ENCODE measurements around the gene CD300LF.

The CD300LF gene

DNA sequence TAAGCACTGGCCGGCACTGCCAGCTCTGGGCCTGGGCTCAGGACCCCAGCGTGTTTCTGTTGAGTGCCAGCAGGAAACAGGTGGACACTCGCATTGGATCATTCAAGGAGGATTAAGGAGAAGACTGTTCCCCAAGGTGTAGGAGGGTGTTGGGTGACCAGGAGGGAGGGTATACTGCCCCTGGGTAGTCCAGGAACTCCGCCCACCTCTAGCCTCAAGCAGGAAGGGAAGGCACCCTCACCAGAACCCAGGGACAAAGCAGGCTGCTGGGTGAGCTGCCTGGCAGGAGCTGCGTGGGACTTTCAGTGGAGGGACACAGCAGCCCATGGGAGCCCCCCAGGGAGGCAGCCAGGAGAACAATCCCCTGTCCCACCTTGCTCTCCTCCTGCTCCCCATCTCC lies 16.6 kb upstream of the CD300LF start:
- no peak for DNase-seq

DNA sequence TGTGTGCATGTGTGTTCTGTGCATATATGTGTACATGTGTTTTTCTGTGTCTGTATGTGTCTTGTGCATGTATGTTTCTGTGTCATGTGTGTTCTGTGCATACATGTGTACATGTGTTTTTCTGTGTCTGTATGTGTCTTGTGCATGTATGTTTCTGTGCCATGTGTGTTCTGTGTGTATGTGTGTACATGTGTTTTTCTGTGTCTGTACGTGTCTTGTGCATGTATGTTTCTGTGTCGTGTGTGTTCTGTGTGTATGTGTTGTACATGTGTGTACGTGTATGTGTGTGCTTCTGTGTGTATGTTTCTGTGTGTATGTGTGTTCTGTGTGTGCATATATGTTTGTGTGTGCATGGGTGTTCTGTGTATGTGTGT lies 16.0 kb upstream of the CD300LF start:
- DNase-seq: no peak

DNA sequence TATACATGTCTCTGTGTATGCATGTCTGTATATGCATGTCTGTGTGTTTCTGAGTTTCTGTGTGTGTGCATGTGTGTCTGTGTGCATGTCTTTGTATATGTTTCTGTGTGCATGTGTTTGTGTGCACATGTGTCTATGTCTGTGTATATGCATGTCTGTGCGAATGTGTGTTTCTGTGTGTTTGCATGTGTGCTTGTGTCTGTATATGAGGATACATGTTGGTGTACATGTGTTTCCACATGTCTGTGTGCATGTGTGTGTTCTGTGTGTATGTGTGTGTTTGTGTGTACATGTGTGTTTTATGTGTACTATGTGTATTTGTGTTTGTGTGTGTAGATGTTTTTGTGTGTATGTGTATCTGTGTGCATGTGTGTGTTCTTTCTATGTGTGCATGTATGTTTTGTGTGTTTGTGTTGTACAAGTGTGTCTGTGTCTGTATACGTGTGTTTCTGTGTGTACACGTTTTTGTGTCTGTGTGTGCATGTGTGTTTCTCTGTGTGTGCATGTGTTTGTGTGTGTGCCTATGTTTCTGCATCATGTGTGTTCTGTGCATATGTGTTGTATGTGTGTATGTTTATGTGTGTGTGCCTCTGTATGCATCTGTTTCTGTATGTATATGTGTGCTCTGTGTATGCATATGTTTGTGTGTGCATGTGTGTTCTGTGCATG lies 15.4 kb upstream of the CD300LF start:
- no peak for DNase-seq

DNA sequence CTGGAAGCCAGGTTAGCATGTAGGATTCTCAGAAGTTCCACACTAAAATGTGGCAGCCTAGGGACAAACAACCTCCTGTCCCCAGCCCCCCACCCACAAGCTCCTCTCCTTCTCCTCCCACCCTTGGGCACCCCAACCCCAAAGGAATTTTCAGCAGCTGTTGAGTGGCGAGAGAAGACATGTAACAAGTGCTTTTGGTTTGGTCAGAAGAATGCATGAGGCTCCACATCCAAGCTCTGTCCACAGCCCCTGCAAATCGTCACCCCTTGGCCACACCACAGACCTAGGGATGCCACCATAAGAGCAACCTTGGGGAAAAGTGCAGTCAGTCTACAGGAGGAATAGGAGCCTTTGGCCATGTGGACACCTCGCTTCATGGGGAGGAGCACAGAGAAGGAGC lies 12.4 kb upstream of the CD300LF start:
- DNase-seq: no peak

DNA sequence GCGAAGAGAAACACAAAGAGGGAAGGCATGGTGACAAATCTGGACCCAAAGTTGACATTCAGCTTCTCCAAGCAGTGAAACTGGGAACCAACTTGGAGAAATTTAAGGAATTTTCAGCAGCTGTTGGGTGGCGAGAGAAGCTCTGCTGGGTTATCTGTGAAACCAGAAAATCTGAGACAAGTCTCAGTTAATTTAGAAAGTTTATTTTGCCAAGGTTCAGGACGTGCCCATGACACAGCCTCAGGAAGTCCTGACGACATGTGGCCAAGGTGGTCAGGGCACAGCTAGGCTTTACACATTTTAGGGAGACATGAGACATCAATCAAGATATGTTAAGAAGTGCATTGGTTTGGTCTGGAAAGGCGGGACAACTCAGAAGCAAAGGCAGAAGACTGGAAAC lies 11.2 kb upstream of the CD300LF start:
- DNase-seq: no peak

DNA sequence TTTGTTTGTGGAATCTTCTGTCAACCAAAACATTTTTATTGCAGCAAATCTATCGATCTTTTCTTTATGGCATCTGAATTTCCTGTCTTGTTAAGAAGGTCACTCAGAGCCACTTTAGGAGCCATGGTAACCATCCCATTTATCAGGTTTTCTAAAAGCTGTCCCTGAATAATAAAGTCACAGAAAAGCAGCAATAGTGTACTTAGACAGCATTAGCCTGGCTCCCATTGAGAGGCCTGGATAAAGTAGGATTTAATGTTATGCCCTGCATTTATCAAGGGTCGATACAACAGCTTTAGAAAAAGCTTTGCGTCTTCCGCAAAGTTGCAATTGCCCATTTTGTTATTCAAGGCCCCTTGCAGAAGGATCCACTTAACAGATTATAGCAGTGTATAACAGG lies 10.1 kb upstream of the CD300LF start:
- DNase-seq: no peak

DNA sequence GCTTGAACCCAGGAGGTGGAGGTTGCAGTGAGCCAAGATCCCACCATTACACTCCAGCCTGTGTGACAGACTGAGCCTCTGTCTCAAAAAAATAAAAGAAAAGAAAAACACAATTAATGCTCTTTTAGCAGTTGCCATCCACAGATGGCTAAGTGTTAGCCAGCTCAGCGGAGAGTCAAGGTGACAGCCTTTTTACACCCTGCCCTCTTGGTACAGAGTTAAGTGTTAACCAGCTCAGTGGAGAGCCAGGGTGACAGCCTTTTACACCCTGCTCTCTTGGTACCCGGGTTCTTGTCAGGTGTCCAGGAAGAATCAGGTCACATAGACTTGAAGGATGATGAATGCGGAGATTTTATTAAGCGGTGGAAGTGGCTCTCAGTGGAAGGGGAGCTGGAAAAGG lies 7.8 kb upstream of the CD300LF start:
- DNase-seq: no peak

DNA sequence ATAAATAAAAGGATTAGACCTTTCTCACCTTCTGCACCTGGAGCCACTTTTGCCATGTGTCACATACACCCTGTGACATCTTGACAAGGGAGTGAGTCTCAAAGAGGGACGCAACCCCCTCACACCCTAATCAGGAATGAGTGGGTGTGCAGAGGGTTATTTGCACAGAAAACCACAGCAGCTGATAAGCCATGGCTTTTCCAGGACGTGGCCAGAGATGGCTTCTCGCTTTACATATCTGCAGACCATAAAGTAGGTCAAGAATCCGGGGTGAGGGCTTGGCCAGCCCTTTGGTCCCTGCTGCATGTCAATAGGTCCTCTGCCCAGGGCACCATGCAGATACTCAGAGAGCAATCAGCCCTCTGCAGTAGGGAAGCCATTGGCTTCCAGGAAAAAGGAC lies 2.4 kb upstream of the CD300LF start:
- DNase-seq: no peak

DNA sequence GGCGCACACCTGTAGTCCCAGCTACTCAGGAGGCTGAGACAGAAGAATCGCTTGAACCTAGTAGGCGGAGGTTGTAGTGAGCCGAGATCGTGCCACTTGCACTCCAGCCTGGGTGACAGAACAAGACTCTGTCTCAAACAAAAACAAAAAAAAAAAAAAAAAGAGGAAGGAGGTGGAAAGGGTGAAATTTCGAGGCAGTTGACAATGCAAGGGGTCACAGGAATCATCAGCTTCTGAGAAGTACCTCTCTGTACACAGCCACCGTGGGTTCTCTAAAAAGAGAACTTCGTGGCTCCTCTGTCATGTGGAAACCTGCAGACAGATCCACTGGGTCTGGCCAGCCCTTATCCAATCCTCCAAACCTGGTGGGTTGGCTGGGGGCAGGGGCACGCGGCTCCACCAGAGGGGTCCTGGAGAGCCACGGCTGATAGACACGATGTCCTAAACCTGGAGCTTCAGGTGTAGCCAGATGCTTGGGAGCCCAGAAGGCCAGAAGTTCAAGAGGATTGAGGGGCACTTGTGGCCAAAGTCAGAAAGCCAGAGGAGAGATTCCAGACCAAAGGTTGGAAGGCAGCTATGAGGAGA lies 540 bp upstream of the CD300LF start:
- no peak for DNase-seq

DNA sequence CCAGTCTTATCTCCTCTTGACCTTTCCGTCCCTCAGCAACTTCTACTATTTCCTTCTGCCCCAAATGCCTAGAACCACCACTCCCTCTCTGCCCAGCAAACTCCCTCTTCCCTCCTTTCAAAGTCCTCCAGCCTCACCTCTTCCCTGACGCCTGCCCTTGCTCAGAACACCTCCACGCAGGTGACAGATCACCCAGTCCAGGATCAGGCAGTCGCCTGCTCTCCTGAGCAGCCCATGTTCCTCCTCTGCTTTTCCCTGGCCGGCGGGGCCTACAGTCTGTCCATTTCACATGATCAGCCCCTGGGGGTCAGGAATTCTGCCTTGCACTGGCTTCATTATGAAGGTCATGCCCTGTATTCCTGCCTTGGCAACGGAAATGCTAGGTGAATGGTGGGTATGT lies 422 bp downstream of the CD300LF start:
- DNase-seq: no peak

DNA sequence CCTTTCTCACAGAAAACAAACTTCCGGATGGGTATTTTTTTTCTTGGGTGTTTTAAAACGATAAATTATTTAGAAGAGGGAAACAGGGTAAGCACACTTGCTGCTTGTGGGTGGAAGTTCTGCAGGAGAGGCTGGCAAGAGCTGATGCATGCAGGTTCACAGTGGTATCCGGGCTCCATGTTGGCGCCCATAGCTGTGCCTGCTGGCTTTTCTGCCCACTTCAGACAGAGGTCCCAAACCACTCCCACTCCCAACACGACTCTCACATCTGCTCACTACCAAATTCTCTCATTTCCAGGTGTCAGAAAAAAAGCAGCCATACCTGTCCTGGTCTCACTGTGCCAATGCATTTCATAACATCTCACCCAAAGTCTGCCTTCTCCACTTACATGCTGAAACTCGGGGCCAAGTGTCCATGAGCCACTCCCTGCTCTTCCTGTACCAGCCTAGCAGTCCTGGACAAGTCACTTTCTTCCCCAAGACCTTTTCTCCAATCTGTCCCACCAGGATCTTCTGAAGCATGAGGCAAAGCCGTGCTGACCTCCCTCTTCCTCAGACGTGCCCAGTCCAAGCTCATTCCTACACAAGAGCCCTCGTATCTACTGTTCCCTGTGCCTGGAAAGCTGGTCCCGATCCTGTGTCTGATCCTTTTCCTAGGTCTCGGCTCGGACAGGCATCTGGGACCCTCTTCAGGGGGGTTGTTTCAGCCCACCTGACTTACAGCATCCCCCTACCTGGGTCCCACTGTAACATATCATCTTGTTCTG lies 1.5 kb downstream of the CD300LF start:
- no peak for DNase-seq

DNA sequence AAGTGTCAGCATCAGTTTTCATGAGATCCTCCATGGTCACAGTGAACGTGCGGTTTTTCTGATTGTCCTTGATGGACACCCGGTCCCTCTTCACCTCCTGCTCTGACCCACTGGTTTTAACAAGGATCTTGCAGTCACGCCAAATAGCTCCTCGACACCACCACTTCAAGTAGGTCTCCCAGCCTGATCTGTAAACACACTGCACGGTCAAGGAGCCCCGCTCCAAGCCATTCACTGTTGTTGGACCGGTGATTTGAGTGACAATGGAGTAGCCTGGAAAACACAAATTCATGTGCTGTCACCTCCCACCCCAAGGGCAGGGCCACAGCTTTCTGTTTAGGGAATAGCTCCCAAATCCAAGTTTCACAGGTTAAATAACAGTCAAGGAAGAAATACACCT lies 8.2 kb downstream of the CD300LF start:
- DNase-seq: no peak

DNA sequence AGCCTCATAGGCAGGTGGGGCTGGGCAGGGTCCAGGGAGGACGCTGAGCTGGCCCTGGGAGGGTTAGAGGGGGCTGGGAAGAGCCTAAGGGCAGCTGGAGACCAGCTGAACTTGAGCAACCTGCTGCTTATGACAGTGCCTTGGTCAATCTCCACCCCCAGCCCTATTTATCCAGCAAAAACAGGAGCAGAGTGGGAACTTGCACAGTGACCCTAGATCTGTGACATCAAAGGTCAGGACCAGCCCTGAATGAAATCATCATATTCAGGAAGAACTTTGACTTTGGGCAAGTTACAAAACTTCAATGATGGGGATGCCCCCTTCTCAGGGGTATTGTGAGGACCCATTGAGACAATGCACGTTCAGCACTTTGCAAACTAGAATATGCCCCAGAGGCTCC lies 9.4 kb downstream of the CD300LF start:
- no peak for DNase-seq

DNA sequence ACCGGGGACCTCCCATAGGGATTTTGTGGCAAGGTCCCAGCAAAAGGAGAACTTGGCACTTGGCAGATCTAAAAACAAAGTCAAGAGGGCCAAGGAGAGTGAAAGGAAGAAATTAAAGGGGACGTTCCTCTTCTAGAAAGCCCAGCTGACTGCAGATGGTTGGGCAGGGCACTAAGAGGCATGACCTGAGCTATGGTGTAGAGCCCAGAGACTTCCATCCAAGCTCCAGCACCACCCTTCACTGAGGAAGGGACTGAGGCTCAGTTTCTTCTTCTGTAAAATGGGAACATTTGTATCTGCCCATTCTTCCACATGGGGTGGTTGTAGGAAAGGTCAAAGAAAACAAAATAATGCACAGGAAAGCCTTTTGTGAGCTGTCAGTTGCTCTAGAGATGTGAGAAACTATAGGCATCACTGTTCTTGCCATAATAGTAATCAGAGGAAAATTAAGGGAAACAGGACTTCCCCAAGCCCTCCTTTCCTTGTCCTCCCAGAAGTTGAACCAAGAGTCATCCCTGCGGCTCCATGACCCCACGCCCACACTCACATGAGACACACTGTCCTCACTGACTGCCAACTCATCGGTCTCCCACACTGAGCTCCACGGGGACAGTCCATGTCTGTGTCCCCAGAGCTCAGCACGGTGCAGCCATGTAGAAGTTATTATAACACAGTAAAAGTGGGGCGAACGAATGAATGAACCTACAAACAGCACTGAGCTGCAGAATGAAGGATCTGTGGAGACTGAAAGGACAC lies 10.4 kb downstream of the CD300LF start:
- no peak for DNase-seq

DNA sequence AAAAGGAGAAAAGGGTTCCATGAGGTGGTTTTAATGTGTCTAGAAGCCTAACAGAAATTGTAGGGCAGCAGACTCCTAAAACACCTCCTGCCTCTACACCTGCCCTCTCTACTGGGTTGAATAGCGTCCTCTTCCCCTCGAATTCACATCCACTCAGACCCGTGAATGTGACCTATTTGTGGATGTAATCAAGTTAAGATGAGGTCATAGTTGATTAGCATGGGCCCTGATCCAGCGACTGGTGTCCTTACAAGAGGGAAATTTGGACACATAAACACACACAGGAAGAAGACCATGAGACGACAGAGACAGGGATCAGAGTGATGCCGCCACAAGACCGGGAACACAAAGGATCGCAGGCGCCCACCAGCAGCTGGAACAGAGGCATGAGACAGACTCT lies 13.5 kb downstream of the CD300LF start:
- DNase-seq: no peak

DNA sequence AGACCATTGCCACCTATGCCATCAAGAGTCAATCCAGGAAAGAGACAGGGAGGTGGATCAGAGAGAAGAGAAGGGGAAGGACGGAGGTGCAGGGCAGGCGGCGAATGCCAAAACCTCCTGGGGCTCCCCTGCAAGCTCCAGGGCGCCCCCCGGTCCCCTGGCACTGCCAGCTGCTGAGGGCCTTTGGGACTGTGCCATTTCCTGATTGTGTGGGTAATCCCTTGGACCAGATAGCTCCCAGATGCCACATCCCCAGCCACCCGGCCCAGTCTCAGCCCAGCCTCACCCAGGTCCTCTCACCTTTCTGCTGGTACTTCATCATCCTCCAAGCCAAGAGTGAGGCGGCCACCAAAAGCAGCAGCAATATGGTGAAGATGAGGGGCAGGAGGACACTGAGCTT lies 14.7 kb downstream of the CD300LF start:
- no peak for DNase-seq

DNA sequence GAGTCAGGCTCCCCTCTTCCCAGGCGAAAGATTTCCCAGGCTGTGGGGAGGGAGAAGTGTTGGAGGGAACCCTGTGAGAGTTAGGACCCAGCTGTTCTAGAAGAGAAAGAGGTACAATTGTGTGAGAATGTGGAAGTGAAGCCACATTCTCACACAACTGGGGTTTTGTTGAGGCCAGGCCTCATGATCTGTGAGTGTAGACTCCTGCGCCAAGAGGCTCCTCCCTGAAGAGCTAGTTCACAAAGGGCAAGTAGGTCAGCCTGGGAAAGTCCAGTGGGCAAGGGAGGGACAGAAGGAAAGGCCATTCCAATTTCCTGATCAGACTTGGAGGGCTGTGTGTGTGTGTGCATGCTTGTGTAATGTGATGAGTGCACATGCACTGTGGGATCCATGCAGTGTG lies 15.2 kb downstream of the CD300LF start:
- no peak for DNase-seq

DNA sequence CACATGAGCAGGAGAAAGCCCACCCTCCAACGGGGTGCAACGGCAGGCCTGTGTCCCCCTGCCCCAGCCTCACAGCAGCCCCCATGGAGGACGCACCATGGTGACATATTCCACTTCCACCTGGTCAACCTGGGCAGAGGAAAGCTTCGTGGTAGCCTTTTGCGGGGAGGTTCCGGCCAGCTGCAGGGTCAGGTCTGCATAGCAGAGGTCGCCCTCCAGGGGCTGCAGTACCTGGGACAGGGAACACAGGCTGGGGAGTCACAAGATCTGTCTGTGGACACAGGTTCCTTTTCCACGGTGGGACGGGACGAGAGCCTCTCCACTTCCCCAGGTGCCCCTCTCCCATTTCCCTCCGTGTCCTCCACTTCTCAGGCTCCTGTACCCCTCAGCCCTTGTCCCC lies 17.1 kb downstream of the CD300LF start:
- DNase-seq: no peak

DNA sequence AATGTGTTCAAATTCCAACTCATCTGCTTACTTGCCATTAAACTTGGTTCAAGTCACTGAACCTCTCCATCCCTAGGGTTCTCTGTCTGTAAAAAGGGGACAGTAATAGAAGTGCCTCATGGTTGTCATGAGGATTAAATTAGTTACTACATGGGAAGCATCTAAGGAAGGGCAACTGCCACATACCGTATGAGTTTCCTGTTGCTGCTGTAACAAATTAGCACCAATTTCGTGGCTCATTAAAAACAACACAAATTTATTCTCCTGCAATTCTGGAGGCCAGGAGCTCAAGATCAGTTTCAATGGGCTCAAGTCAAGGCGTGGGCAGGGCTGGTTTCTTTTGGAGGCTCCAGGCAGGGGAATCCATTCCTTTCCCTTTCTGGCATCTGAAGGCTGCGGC lies 18.6 kb downstream of the CD300LF start:
- no peak for DNase-seq

DNA sequence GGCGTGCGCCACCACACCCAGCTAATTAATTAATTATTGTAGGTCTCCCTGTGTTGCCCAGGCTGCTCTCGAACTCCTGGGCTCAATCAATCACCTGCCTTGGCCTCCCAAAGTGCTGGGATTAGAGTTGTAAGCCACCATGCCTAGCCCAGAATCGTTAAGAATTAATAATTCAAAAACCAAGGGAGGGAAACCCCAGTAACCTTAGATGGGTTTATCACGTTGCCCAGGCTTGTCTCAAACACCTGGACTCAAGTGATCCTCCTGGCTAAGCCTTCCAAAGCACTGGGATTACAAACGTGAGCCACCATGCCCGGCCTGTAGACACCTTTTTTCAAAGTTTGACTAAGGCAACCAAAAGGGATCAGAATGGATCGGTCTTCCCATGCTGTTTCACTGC lies 21.6 kb downstream of the CD300LF start:
- DNase-seq: no peak

DNA sequence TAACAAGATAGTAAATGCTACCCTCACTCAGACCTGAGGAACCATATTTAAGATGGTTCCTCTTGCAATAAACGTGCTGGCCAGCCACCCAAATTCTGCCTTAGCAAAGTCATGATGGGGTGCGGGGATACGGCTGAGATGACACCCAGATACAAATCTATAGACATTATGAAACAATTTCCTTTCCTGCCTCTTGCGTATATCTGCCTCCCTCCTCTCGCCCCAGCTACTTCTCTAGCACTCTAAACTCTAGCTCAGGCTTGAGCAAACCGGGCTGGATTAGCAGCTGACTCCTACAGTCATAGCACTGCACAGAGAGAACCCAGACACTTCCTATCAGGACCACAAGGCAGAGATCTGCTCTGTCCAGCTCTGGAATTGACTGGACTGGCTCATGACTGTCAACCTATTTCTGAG lies 22.3 kb downstream of the CD300LF start:
- no peak for DNase-seq

DNA sequence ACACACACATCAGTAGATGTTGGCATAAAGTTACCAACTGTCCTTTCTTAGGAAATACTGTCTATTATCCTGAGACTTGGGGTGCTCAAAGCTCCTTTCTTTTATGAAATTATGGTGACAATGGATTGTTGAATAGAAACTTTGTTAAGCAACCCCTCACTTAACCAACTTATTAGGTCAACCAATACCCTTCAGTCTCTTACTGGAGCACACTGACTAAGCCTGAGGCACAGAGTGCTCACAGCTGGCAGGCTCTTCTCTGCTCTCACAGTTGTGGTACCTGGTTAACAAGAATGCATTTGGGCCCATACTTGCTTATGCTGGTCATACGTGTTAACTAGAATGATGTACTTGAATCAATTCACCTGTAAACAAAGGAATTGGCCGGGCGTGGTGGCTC lies 24.8 kb downstream of the CD300LF start:
- no peak for DNase-seq

DNA sequence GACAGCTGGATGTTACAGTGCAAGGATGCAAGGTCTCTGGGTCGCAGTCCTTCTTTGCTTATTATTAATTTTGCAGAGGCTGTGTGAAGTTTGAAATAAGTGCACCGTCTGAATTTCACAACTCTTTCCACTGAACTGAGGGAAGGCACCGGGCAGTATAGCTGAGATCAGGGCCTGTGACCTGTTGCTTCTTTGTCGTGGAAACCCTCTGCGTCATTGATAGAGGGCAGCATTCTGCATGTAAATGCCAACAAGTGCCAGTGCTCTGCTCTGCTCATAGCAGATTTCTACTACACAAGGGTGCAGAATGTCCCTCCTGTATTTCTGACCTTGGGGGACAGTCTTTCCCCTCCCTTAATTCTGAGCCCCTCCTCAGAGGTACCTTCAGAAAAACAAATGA lies 26.0 kb downstream of the CD300LF start:
- DNase-seq: no peak

Measured in cerebellar nuclear complex (tissue), 1 donor.